Measurements from ENCODE around the gene CENPM. TPM values are rescaled to one million over a fixed set of nuclear protein-coding genes. Genes with fewer than 3 reads are reported as not detected.

Gene CENPM
- total and polyA plus RNA-seq, 10 of the 15 experiments (the other 5 are each of a cell fraction or from before 2014, with no cell fraction given), result 36.7 to 212 (median 74.7) TPM

DNA sequence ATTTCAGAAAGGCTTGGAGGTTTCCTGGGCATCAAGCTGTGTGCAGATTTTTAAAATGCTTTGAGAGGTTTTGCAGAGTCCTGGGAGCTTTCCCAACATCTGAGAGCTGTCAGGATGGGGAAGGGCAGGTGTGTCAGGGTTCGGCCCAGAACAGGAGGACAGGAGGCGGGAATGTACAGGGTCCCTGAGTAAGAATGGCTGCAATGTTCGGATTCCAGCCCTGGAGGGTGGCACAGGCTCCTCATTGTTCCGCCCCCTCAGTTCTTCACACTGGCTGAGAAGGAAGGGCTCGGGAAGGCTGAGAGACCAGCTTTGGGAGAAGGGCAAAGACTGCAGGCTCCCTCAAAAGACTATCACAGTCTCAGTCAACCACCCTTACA, 17.1 kb upstream of the CENPM start:
- POLR2A ChIA-PET, result interaction anchor here (0.5 kb wide), 1 partner anchor 456 kb away, joined by 8 read pairs; no protein-coding TSS in a partner anchor
- Histone ChIP-seq H3K4me1 (ENCODE audit: control insufficient read depth, insufficient read depth, low read length) (peaks cover 7% of the 10 kb centered on the region; the same call in 1 of the 2 replicates), H3K27me3 (replicated peaks in 1 of 2; ENCODE audit: control insufficient read depth in 2 of 2, insufficient read depth in 2 of 2, low read length in 1 of 2) (no peaks in the 10 kb centered on the region), H4K20me1 (ENCODE audit: control insufficient read depth, insufficient read depth) (no peaks in the 10 kb centered on the region), H3K27ac (ENCODE audit: control insufficient read depth, insufficient read depth) (no peak overlapping the region), H3K36me3 (ENCODE audit: control insufficient read depth in 2 of 2, insufficient read depth in 2 of 2, low read length in 1 of 2) (no peaks in the 10 kb centered on the region), H3K79me2 (ENCODE audit: control insufficient read depth, insufficient read depth, low read length) (no peaks in the 10 kb centered on the region), H3K9ac (ENCODE audit: control insufficient read depth, insufficient read depth, low read length) (no peak overlapping the region), H2AFZ (ENCODE audit: control insufficient read depth, low read depth, low read length) (no peak overlapping the region), H3K9me3 (replicated peaks; ENCODE audit: control insufficient read depth, insufficient read depth, low read length) (no peaks in the 10 kb centered on the region), H3K4me3 (no peak overlapping the region), H3K4me2 (ENCODE audit: control insufficient read depth, insufficient read depth) (no peak overlapping the region)
- DNase-seq (ENCODE audit: low read depth, low spot score), result no peak
- in situ Hi-C loops (cut with MboI), result no loop called here
- FAIRE-seq, result no peak
- CTCF ChIA-PET, result interaction anchor here (1.1 to 6.3 kb wide), 3 partner anchors 12 to 509 kb away, joined by 3 to 57 read pairs (median 5); no protein-coding TSS in a partner anchor
- no peak for ATAC-seq
- BruUV-seq (replicated peaks), result no TSS peak
- SMC1A ChIA-PET (ENCODE audit: uncharacterized antibody, unreplicated experiment), result interaction anchor here (1.5 to 5.1 kb wide), 2 partner anchors 15 to 147 kb away, joined by 6 to 33 read pairs; no protein-coding TSS in a partner anchor
- WGBS (ENCODE audit: insufficient coverage, insufficient replicate concordance, low lambda C conversion rate, missing lambda C conversion rate), result 60% methylated on average over 5 of the region's 5 CpGs
- intact Hi-C loops (cut with micrococcal nuclease; ENCODE audit: unreplicated experiment), result loop anchor here (10.0 kb wide), 1 partner anchor 511 kb away; no protein-coding TSS in a partner anchor
- RAD21 ChIA-PET (ENCODE audit: unreplicated experiment), result interaction anchor here (1.1 to 1.5 kb wide), 2 partner anchors 99 to 149 kb away, joined by 3 to 4 read pairs; no protein-coding TSS in a partner anchor
- TF ChIP-seq, protein P1, sequence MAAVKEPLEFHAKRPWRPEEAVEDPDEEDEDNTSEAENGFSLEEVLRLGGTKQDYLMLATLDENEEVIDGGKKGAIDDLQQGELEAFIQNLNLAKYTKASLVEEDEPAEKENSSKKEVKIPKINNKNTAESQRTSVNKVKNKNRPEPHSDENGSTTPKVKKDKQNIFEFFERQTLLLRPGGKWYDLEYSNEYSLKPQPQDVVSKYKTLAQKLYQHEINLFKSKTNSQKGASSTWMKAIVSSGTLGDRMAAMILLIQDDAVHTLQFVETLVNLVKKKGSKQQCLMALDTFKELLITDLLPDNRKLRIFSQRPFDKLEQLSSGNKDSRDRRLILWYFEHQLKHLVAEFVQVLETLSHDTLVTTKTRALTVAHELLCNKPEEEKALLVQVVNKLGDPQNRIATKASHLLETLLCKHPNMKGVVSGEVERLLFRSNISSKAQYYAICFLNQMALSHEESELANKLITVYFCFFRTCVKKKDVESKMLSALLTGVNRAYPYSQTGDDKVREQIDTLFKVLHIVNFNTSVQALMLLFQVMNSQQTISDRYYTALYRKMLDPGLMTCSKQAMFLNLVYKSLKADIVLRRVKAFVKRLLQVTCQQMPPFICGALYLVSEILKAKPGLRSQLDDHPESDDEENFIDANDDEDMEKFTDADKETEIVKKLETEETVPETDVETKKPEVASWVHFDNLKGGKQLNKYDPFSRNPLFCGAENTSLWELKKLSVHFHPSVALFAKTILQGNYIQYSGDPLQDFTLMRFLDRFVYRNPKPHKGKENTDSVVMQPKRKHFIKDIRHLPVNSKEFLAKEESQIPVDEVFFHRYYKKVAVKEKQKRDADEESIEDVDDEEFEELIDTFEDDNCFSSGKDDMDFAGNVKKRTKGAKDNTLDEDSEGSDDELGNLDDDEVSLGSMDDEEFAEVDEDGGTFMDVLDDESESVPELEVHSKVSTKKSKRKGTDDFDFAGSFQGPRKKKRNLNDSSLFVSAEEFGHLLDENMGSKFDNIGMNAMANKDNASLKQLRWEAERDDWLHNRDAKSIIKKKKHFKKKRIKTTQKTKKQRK (IDR thresholded peaks at IDR 0.05; ENCODE audit: low read depth, low read length), result no peak
- TF ChIP-seq TBL1XR1 (IDR thresholded peaks at IDR 0.05; ENCODE audit: low read depth, low read length), result no peak
- no peak for TF ChIP-seq CBX3 (IDR thresholded peaks at IDR 0.05; ENCODE audit: borderline replicate concordance, low read depth)
- no peak for TF ChIP-seq CEBPB (IDR thresholded peaks at IDR 0.05; ENCODE audit: borderline replicate concordance in 1 of 2, low read depth in 2 of 2, low read length in 2 of 2)
- TF ChIP-seq, protein P2, sequence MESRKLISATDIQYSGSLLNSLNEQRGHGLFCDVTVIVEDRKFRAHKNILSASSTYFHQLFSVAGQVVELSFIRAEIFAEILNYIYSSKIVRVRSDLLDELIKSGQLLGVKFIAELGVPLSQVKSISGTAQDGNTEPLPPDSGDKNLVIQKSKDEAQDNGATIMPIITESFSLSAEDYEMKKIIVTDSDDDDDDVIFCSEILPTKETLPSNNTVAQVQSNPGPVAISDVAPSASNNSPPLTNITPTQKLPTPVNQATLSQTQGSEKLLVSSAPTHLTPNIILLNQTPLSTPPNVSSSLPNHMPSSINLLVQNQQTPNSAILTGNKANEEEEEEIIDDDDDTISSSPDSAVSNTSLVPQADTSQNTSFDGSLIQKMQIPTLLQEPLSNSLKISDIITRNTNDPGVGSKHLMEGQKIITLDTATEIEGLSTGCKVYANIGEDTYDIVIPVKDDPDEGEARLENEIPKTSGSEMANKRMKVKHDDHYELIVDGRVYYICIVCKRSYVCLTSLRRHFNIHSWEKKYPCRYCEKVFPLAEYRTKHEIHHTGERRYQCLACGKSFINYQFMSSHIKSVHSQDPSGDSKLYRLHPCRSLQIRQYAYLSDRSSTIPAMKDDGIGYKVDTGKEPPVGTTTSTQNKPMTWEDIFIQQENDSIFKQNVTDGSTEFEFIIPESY (IDR thresholded peaks at IDR 0.05), result no peak
- TF ChIP-seq, protein P3, sequence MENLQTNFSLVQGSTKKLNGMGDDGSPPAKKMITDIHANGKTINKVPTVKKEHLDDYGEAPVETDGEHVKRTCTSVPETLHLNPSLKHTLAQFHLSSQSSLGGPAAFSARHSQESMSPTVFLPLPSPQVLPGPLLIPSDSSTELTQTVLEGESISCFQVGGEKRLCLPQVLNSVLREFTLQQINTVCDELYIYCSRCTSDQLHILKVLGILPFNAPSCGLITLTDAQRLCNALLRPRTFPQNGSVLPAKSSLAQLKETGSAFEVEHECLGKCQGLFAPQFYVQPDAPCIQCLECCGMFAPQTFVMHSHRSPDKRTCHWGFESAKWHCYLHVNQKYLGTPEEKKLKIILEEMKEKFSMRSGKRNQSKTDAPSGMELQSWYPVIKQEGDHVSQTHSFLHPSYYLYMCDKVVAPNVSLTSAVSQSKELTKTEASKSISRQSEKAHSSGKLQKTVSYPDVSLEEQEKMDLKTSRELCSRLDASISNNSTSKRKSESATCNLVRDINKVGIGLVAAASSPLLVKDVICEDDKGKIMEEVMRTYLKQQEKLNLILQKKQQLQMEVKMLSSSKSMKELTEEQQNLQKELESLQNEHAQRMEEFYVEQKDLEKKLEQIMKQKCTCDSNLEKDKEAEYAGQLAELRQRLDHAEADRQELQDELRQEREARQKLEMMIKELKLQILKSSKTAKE (IDR thresholded peaks at IDR 0.05; ENCODE audit: low read depth, poor library complexity, severe bottlenecking), result no peak
- TF ChIP-seq SIN3A (IDR thresholded peaks at IDR 0.05; ENCODE audit: low read depth, low read length), result no peak
- no peak for TF ChIP-seq JUND (IDR thresholded peaks at IDR 0.05; ENCODE audit: low read depth, low read length)
- TF ChIP-seq KDM1A (IDR thresholded peaks at IDR 0.05; ENCODE audit: borderline replicate concordance), result no peak
- TF ChIP-seq EED (IDR thresholded peaks at IDR 0.05; ENCODE audit: low read depth), result no peak
- TF ChIP-seq, protein P4, sequence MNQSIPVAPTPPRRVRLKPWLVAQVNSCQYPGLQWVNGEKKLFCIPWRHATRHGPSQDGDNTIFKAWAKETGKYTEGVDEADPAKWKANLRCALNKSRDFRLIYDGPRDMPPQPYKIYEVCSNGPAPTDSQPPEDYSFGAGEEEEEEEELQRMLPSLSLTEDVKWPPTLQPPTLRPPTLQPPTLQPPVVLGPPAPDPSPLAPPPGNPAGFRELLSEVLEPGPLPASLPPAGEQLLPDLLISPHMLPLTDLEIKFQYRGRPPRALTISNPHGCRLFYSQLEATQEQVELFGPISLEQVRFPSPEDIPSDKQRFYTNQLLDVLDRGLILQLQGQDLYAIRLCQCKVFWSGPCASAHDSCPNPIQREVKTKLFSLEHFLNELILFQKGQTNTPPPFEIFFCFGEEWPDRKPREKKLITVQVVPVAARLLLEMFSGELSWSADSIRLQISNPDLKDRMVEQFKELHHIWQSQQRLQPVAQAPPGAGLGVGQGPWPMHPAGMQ (IDR thresholded peaks at IDR 0.05; ENCODE audit: borderline replicate concordance), result no peak
- TF ChIP-seq ESRRA (IDR thresholded peaks at IDR 0.05; ENCODE audit: low read length), result no peak

Data from GM12878 (cell line).